ENCODE measurements around the gene TAS2R14.

DNA sequence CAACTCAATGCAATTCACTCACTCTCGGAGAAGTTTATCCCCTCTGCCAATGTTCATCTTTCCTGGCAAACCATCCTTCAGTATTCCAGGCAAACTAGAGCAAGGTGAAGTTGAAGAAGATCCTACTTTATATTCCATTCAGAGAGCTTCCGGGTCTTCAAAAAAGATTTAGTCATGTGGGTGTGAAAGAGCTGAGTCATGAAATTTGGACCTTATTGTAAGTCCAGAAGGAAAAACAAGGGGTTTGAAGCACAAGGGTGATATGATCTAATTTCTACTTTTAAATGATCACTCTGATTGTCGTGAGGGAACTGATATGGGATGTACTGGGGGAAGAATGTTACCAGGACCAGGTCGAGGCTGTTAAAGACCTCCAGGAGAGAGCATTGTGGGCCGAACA is 12.8 kb downstream of the TAS2R14 start:
- TF ChIP-seq POLR2AphosphoS5 (IDR thresholded peaks at IDR 0.05; ENCODE audit: low read depth, low read length) (no peak), TAF1 (IDR thresholded peaks at IDR 0.05; ENCODE audit: borderline replicate concordance, insufficient read depth, low read length) (no peak)
- TF ChIP-seq, protein P1, sequence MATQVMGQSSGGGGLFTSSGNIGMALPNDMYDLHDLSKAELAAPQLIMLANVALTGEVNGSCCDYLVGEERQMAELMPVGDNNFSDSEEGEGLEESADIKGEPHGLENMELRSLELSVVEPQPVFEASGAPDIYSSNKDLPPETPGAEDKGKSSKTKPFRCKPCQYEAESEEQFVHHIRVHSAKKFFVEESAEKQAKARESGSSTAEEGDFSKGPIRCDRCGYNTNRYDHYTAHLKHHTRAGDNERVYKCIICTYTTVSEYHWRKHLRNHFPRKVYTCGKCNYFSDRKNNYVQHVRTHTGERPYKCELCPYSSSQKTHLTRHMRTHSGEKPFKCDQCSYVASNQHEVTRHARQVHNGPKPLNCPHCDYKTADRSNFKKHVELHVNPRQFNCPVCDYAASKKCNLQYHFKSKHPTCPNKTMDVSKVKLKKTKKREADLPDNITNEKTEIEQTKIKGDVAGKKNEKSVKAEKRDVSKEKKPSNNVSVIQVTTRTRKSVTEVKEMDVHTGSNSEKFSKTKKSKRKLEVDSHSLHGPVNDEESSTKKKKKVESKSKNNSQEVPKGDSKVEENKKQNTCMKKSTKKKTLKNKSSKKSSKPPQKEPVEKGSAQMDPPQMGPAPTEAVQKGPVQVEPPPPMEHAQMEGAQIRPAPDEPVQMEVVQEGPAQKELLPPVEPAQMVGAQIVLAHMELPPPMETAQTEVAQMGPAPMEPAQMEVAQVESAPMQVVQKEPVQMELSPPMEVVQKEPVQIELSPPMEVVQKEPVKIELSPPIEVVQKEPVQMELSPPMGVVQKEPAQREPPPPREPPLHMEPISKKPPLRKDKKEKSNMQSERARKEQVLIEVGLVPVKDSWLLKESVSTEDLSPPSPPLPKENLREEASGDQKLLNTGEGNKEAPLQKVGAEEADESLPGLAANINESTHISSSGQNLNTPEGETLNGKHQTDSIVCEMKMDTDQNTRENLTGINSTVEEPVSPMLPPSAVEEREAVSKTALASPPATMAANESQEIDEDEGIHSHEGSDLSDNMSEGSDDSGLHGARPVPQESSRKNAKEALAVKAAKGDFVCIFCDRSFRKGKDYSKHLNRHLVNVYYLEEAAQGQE (IDR thresholded peaks at IDR 0.05; ENCODE audit: insufficient read depth in 1 of 2, low read depth in 2 of 2, low read length in 2 of 2), result no peak

All from PFSK-1 (cell line).